CD4-positive, alpha-beta T cell treated with Interleukin-17A for 4 hours (primary cell): ENCODE data around the gene MT1F.

Experiments
- DNase-seq: peaks from one replicate; pipeline ENCODE4 v3.0.0-alpha.2; 2020; ENCODE audit warnings: mixed read lengths

The MT1F gene

GRCh38 chr16:56625943-56626654 lies 31.7 kb upstream of the MT1F start:
- DNase-seq = no peak

- DNase-seq = no peak
These were observed 31.1 kb upstream of the MT1F start for GRCh38 chr16:56626685-56627084.

- no peak for DNase-seq
These were observed 29.0 kb upstream of the MT1F start for GRCh38 chr16:56628486-56629350.

DNA sequence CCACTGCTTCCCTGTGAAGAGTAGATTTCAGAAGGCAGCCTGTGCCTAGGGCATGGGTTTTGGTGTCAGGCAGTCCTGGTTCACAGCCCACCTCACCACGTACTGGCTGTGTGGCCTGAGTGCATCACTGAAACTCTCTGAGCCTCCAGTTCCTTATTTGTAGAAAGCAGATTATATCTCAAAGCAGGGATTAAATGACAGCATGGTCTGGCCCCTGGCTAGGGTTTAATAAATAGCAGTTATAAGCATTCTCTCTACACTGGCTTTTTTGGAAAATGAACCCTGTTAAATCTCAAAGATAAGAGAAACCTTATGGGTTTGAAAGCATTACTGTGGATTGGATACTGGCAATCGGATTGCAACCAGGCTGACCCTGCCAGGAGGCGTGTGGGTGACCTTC lies 28.2 kb upstream of the MT1F start:
- no peak for DNase-seq

DNA sequence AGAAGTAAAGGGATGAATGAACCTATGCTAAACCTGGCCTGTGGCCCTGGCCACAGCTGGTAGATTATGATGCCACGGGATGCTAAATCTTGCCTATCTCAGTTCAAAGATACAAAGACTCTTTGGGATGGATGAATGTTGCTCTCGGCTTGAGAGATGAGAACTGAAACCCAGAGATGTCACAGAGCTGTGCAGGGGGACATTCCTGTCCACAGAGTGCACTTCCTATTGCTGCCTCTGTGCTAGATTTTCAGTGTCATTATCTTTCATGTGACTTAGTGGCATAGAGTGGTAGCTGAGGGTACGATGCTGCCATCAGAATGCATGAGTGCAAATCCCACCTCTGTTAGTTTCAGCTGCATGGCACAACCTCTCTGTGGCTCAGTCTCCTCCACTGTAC lies 27.6 kb upstream of the MT1F start:
- no peak for DNase-seq

DNA sequence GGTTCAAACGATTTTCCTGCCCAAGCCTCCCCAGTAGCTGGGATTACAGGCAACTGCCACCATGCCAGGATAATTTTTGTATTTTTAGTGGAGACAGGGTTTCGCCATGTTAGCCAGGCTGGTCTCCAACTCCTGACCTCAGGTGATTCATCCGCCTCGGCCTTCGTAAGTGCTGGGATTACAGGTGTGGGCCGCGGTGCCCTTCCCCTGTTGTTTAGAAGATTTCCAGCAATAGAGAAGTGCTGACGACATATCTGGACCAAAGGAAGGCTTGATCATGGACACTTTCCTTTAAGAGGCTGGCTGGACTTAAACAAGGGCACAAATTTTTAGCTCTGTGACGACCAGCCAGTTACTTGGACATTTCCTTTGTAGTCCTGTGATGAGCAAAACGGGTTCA lies 26.6 kb upstream of the MT1F start:
- DNase-seq = no peak

- DNase-seq = no peak
These were observed 26.0 kb upstream of the MT1F start for GRCh38 chr16:56631832-56632155.

DNA sequence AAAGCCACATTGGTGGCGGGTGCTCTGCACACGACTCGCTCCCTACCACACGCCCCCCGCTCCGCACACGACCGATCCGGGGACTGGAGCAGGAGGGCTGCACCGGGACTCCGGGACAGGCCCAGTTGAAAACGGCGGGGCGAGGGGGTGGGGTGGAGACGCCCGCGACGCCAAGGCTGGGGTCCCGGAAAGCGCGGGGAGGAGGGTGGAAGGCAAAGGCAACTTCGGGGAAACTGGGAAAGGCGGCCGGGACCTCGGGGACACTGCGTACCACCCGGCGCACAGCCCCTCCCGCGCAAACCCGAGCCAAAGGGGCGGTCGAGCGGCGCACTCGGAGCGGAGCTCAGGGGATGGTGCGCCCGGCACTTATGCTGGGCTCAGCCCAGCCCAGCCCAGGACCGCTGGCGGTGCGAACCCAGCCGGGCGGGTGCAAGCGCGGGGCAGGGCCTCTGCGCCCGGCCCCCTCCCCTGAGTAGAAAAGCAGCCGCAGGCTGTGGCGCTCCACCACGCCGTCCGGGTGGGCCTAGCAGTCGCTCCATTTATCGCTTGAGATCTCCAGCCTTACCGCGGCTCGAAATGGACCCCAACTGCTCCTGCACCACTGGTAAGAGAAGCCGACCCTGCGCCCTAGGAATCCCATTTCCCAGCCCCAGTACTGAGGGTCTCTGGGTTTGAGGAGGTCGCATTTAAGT lies 25.5 kb upstream of the MT1F start, which contains the start of gene MT1M:
Gene MT1M, plus strand, starts transcription at position 504 of the 692 bp plus-strand sequence. Its CDS starts 73 bp downstream, at position 577.
- no peak for DNase-seq

DNA sequence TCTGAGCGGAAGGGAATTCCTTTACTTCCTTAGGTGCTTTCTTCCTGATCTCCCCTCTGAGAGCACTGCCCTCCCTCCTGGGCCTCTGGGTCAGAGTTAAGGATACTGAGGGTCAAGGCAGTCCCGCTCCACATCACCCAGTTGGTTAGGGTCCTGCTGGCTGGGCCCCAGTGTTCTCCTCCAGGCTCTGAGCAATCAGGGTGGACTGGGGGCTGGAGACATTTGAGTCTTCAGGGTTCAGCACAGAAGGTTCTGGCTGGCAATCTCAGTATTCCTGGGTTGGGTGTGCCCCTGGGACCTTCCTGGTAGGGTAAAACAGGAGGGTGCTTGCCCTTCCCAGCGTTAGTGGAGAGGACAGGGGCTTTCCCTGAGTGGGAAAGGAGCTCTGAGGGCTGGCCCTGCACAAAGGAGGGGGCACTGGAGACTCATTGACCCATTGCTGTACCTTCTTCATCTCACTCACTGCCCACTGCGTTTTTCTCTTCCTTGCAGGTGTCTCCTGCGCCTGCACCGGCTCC lies 24.9 kb upstream of the MT1F start:
- DNase-seq = no peak

DNA sequence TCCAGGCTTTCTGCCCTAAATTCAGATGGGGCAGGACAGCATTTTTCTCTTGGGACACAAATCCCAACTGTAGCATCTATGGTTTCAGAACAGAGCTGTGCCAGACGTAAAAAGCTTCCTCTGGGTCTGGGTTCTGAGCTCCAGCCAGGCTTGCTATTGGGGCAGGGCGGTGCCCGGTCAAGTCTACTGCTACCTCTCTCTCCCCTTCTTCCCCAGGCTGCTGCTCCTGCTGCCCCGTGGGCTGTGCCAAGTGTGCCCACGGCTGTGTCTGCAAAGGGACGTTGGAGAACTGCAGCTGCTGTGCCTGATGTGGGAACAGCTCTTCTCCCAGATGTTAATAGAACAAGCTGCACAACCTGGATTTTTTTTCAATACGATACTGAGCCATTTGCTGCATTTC lies 24.2 kb upstream of the MT1F start:
- no peak for DNase-seq

GRCh38 chr16:56634715-56635440 lies 22.9 kb upstream of the MT1F start:
- no peak for DNase-seq

- no peak for DNase-seq
These were observed 22.3 kb upstream of the MT1F start for GRCh38 chr16:56635441-56635967.

- no peak for DNase-seq
These were observed 20.9 kb upstream of the MT1F start for GRCh38 chr16:56636616-56637413.

GRCh38 chr16:56637814-56638750 lies 19.7 kb upstream of the MT1F start, which contains the start of gene MT1A:
Gene MT1A, plus strand, starts transcription at chr16:56638666. Its CDS starts 73 bp downstream, at chr16:56638739.
- DNase-seq = no peak

GRCh38 chr16:56639045-56639444 lies 18.7 kb upstream of the MT1F start:
- no peak for DNase-seq

- no peak for DNase-seq
These were observed 17.7 kb upstream of the MT1F start for GRCh38 chr16:56640076-56640475.

GRCh38 chr16:56641166-56641565 lies 16.6 kb upstream of the MT1F start:
- DNase-seq = no peak

DNA sequence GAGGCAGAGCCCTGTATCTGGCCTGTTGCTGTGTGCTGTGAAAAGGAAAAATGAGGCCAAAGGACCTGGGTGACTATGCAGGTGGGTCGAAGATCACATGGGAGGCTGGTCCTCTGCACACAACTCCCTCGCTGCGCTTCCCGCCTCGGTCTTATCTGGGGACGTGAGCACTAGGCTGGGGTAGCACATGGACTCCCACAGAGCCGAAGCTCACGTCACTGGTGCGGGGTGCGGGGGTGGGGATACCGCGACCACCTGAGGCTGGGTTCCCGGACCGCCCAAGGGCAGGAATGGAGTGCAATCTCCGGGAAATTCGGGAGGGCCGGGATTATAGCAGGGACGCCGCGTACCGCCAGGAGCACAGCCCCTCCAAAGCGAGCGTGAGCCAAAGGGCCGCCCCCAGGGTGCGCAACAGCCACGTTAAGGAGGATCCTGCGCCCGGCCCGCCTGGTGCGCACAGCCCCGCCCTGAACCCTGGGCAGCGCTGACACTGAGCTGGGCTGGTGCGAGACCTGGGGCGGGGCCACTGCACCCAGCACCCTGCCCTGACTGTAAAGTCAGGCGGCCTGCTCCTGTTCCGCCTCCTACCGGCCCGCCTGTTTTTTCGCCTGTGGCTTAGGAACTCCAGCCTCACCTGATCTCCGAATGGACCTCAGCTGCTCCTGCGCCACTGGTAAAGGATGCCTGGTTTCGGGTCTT lies 14.5 kb upstream of the MT1F start:
- peak; percentile 86 for DNase-seq

DNA sequence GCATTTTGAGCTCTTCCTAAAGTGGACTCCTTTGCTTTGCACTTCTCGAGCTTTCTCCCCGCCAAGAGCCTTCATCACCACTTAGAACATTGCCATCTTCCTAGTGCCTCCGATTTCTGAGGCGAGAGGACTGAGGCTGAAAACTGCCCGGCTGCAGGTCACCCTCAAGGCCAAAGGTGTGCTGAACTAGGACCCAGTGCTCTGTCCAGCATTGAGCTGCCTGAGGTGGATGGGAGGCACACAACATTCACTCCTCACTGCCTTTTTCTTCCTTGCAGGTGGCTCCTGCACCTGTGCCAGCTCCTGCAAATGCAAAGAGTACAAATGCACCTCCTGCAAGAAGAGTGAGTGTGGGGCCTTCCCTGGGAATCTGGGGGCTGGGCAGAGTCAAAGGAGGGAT lies 13.9 kb upstream of the MT1F start:
- DNase-seq = no peak

GRCh38 chr16:56645311-56645710 lies 12.4 kb upstream of the MT1F start:
- no peak for DNase-seq
